GM12801 (cell line): Measurements from ENCODE around the gene PCID2.

Experiments used
- TF ChIP-seq, protein P1 (sequence below): IDR thresholded peaks from one replicate; pipeline ENCODE4 v1.5.1; 2011; ENCODE audit warnings: control low read depth; ENCODE audit not compliant: insufficient read length; ENCODE audit errors: extremely low read depth

The PCID2 gene

DNA sequence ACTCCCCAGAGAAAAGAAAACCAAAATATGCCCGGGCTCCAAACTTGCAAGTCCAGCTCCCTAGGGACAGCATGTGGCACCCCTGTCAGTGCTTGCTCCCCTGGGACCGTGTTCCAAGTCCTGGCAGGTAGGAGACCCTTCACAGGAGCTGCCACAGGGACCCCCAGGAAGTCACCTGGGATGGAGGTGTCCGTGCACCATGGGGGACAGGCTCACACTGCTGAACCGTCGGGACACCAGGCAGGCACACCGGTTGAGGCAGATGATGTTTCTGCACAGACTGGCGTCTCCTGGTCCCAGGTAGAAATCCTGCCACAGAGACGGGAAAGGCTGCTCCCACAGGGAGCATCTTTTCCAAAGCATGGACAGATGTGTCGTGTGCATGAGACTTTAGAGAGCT is 61.7 kb downstream of the PCID2 start:
- TF ChIP-seq, protein P1, sequence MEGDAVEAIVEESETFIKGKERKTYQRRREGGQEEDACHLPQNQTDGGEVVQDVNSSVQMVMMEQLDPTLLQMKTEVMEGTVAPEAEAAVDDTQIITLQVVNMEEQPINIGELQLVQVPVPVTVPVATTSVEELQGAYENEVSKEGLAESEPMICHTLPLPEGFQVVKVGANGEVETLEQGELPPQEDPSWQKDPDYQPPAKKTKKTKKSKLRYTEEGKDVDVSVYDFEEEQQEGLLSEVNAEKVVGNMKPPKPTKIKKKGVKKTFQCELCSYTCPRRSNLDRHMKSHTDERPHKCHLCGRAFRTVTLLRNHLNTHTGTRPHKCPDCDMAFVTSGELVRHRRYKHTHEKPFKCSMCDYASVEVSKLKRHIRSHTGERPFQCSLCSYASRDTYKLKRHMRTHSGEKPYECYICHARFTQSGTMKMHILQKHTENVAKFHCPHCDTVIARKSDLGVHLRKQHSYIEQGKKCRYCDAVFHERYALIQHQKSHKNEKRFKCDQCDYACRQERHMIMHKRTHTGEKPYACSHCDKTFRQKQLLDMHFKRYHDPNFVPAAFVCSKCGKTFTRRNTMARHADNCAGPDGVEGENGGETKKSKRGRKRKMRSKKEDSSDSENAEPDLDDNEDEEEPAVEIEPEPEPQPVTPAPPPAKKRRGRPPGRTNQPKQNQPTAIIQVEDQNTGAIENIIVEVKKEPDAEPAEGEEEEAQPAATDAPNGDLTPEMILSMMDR = no peak

DNA sequence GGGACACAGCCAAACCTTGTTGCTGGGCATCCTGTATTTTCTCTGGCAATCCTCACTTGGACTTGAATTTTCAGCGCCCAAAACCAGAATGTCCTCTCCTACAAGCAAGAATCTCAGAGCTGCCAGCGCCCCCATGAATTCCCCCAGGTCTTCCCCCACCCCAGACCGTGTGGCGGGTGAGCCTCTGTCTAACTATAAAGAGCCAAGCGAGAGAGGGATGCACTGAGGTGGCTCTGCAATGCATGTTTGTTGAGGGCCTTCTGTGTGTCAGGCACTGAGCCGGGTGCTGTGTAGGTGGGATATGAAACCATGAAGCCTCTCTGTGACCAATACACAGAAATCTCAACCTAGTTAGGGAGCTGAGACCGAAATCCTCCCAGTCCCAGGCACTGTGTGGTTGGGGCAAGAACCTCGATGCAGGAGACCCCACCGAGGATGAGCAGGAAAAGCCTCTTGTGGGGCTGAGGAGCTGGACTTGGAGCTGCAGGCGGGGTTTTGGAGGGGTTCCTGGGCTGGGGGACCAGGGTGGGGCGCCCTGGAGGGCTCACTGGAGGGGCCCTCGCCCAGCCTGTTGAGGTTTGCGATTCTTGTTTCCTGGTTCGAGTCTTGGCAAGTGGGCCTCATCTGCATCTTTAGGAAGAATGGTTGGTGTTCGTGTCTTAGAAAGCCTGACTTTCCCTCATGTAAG is 62.4 kb downstream of the PCID2 start:
- TF ChIP-seq, protein P1 = no peak

DNA sequence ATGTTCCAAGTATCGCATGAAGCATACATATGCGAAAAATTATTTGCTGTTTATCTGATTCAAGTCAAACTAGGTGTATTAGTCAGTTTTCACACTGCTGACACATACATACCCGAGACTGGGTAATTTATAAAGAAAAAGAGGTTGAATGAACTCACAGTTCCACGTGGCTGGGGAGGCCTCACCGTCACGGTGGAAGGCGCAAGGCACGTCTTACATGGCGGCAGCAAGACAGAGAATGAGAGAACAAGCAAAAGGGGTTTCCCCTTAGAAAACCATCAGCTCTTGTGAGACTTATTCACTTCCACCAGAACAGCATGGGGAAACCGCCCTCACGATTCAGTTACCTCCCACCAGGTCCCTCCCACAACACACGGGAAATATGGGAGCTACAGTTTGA is 63.0 kb downstream of the PCID2 start:
- TF ChIP-seq, protein P1 = no peak

DNA sequence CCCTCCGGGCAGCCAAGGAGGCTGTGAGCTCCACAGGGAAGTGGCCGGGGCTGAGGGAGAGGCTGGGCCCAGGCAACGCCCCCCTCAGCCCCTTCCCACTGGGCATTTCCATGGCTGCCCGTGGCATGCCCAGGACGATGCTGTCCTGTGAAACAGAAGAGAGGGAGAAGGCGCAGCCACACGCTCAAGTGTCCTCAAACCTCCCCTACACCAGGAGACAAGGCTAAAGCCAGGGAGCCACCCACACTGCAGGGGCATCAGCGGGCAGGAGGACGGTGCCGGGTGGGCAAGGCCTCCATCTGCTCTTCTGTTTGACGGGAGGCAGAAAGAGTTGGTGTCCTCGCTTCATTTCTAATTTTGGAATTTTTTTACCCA is 64.2 kb downstream of the PCID2 start:
- TF ChIP-seq, protein P1 = no peak

DNA sequence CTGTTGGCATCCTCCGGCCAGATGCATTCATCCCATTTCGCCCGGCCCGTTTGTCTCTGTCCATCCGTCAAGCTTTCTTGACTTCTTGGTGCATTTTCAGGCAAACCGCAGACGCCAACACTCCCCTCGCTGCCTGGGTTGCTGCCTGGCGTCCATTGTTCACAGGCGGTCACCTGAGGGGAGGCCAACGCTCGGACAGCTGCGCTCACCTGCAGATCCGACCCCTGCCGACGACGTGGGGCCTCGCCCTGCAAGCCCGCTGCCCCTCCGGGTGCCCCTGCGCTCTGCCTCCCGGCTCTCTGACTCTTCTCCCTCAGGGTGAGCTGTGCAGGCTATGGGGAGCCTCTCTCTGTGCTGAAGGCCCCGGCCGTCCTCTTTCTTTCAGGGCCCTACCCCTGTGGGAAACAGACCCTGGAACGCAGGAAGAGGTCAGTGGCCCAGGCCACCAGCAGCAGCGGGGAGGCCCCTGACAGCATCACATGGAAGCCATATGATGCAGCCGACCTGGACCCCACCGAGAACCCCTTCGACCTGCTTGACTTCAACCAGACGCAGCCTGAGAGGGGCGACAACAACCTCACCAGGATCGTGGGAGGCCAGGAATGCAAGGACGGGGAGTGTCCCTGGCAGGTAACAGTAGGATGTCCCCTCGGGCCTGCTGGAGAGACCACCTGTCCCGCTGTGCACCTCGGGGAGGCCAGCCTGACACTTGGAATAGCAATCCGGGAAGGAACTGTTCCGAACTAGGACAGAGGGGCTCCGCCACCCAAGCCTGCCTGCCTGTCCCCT is 64.8 kb downstream of the PCID2 start:
- TF ChIP-seq, protein P1 = no peak

DNA sequence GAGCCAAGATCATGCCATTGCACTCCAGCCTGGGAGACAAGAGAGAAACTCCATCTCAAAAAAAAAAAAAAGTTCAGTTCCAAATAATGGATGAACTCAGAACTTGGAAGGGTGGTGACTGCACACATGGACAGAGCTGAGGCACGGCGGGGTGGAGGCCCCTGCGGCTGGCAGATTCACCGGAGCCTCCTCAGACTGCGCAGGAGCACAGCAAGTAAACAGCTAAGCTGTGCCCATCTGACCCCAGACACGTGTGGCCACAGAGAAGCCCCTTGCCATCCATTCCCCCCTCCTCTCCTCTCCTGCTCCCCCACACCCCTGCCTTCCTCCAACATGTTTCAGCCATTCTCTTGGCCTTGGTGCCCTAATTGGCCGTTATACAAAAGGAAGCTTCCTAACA is 65.6 kb downstream of the PCID2 start:
- TF ChIP-seq, protein P1 = no peak

DNA sequence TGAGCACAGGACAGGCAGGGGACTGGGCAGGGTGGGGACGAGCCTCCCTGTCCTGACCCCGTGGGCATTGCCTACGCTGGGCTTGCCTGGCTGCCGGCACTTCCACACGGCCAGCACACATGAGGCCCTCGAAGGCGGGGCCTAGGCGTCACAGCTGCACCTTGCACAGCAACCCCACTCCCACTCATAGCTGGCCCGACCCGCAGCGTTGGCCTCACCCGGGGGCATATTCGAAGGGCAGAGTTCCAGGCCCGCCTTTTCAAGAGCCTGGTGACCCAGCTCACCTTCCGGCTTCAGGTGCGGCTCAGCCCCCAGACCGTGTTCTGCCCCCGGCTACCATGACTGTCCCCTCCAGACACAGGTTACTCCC is 66.9 kb downstream of the PCID2 start:
- TF ChIP-seq, protein P1 = no peak
